ENCODE data around the gene BCAR3. TPM values are rescaled to one million over a fixed set of nuclear protein-coding genes. Genes with fewer than 3 reads are reported as not detected.

Gene BCAR3
- total RNA-seq, 1 donor from 2014 or later: 14.6 TPM

GRCh38 chr1:93605026-93605568 is 76.5 kb downstream of the BCAR3 start:
- H3K36me3 ChIP-seq (ENCODE audit: control insufficient read depth in 3 of 3, insufficient read depth in 3 of 3, low read length in 3 of 3): no peaks in the 10 kb centered on the region
- H3K27ac ChIP-seq (ENCODE audit: low read depth, low read length): peak overlapping the region; percentile 80
- H3K9ac ChIP-seq (ENCODE audit: low read depth in 1 of 3, low read length in 3 of 3): peak overlapping the region in 1 of 3 donors; percentile 25
- H3K4me1 ChIP-seq (ENCODE audit: control insufficient read depth in 3 of 3, insufficient read depth in 3 of 3, low read length in 3 of 3): peaks cover 74 to 80% (median 77%) of the 10 kb centered on the region in 3 donors
- no peaks in the 10 kb centered on the region for H3K27me3 ChIP-seq (ENCODE audit: control insufficient read depth in 3 of 3, insufficient read depth in 3 of 3, low read length in 3 of 3)
- H3K4me3 ChIP-seq (ENCODE audit: low read length in 3 of 3): no peak overlapping the region
- H3K9me3 ChIP-seq (ENCODE audit: control insufficient read depth in 3 of 3, low read length in 3 of 3): no peaks in the 10 kb centered on the region

GRCh38 chr1:93604411-93604810 is 77.2 kb downstream of the BCAR3 start:
- H3K27ac ChIP-seq (ENCODE audit: low read depth, low read length): peak overlapping the region; percentile 80
- H3K4me1 ChIP-seq (ENCODE audit: control insufficient read depth in 3 of 3, insufficient read depth in 3 of 3, low read length in 3 of 3): peaks cover 74 to 80% (median 77%) of the 10 kb centered on the region in 3 donors
- no peak overlapping the region for H3K9ac ChIP-seq (ENCODE audit: low read depth in 1 of 3, low read length in 3 of 3)
- H3K27me3 ChIP-seq (ENCODE audit: control insufficient read depth in 3 of 3, insufficient read depth in 3 of 3, low read length in 3 of 3): no peaks in the 10 kb centered on the region
- H3K4me3 ChIP-seq (ENCODE audit: low read length in 3 of 3): no peak overlapping the region
- no peaks in the 10 kb centered on the region for H3K9me3 ChIP-seq (ENCODE audit: control insufficient read depth in 3 of 3, low read length in 3 of 3)
- H3K36me3 ChIP-seq (ENCODE audit: control insufficient read depth in 3 of 3, insufficient read depth in 3 of 3, low read length in 3 of 3): no peaks in the 10 kb centered on the region

GRCh38 chr1:93603601-93604000 is 78.0 kb downstream of the BCAR3 start:
- Histone ChIP-seq H3K36me3 (ENCODE audit: control insufficient read depth in 3 of 3, insufficient read depth in 3 of 3, low read length in 3 of 3) (no peaks in the 10 kb centered on the region), H3K27ac (ENCODE audit: low read depth, low read length) (peak overlapping the region; percentile 80), H3K9ac (ENCODE audit: low read depth in 1 of 3, low read length in 3 of 3) (peak overlapping the region in 1 of 3 donors; percentile 54), H3K27me3 (ENCODE audit: control insufficient read depth in 3 of 3, insufficient read depth in 3 of 3, low read length in 3 of 3) (no peaks in the 10 kb centered on the region), H3K4me1 (ENCODE audit: control insufficient read depth in 3 of 3, insufficient read depth in 3 of 3, low read length in 3 of 3) (peaks cover 74 to 80% (median 77%) of the 10 kb centered on the region in 3 donors), H3K9me3 (ENCODE audit: control insufficient read depth in 3 of 3, low read length in 3 of 3) (no peaks in the 10 kb centered on the region), H3K4me3 (ENCODE audit: low read length in 3 of 3) (no peak overlapping the region)

- peak overlapping the region in 1 of 3 donors; percentile 54 for H3K9ac ChIP-seq (ENCODE audit: low read depth in 1 of 3, low read length in 3 of 3)
- H3K4me3 ChIP-seq (ENCODE audit: low read length in 3 of 3): no peak overlapping the region
- H3K27me3 ChIP-seq (ENCODE audit: control insufficient read depth in 3 of 3, insufficient read depth in 3 of 3, low read length in 3 of 3): no peaks in the 10 kb centered on the region
- H3K36me3 ChIP-seq (ENCODE audit: control insufficient read depth in 3 of 3, insufficient read depth in 3 of 3, low read length in 3 of 3): no peaks in the 10 kb centered on the region
- H3K9me3 ChIP-seq (ENCODE audit: control insufficient read depth in 3 of 3, low read length in 3 of 3): no peaks in the 10 kb centered on the region
- peaks cover 74 to 80% (median 77%) of the 10 kb centered on the region in 3 donors for H3K4me1 ChIP-seq (ENCODE audit: control insufficient read depth in 3 of 3, insufficient read depth in 3 of 3, low read length in 3 of 3)
- H3K27ac ChIP-seq (ENCODE audit: low read depth, low read length): peak overlapping the region; percentile 1
These were observed 78.5 kb downstream of the BCAR3 start for GRCh38 chr1:93603106-93603505.

GRCh38 chr1:93602101-93602500 is 79.5 kb downstream of the BCAR3 start:
- Histone ChIP-seq H3K4me3 (ENCODE audit: low read length in 3 of 3) (no peak overlapping the region), H3K27ac (ENCODE audit: low read depth, low read length) (no peak overlapping the region), H3K9ac (ENCODE audit: low read depth in 1 of 3, low read length in 3 of 3) (no peak overlapping the region), H3K4me1 (ENCODE audit: control insufficient read depth in 3 of 3, insufficient read depth in 3 of 3, low read length in 3 of 3) (peaks cover 76 to 80% (median 77%) of the 10 kb centered on the region in 3 donors), H3K9me3 (ENCODE audit: control insufficient read depth in 3 of 3, low read length in 3 of 3) (no peaks in the 10 kb centered on the region), H3K27me3 (ENCODE audit: control insufficient read depth in 3 of 3, insufficient read depth in 3 of 3, low read length in 3 of 3) (no peaks in the 10 kb centered on the region), H3K36me3 (ENCODE audit: control insufficient read depth in 3 of 3, insufficient read depth in 3 of 3, low read length in 3 of 3) (no peaks in the 10 kb centered on the region)

- H3K4me3 ChIP-seq (ENCODE audit: low read length in 3 of 3): no peak overlapping the region
- no peaks in the 10 kb centered on the region for H3K9me3 ChIP-seq (ENCODE audit: control insufficient read depth in 3 of 3, low read length in 3 of 3)
- peaks cover 76 to 80% (median 77%) of the 10 kb centered on the region in 3 donors for H3K4me1 ChIP-seq (ENCODE audit: control insufficient read depth in 3 of 3, insufficient read depth in 3 of 3, low read length in 3 of 3)
- H3K9ac ChIP-seq (ENCODE audit: low read depth in 1 of 3, low read length in 3 of 3): no peak overlapping the region
- H3K36me3 ChIP-seq (ENCODE audit: control insufficient read depth in 3 of 3, insufficient read depth in 3 of 3, low read length in 3 of 3): no peaks in the 10 kb centered on the region
- no peaks in the 10 kb centered on the region for H3K27me3 ChIP-seq (ENCODE audit: control insufficient read depth in 3 of 3, insufficient read depth in 3 of 3, low read length in 3 of 3)
- H3K27ac ChIP-seq (ENCODE audit: low read depth, low read length): peak overlapping the region; percentile 4
These were observed 80.0 kb downstream of the BCAR3 start for GRCh38 chr1:93601686-93602085.

- no peaks in the 10 kb centered on the region for H3K36me3 ChIP-seq (ENCODE audit: control insufficient read depth in 3 of 3, insufficient read depth in 3 of 3, low read length in 3 of 3)
- peak overlapping the region; percentile 68 for H3K27ac ChIP-seq (ENCODE audit: low read depth, low read length)
- H3K9me3 ChIP-seq (ENCODE audit: control insufficient read depth in 3 of 3, low read length in 3 of 3): no peaks in the 10 kb centered on the region
- H3K4me1 ChIP-seq (ENCODE audit: control insufficient read depth in 3 of 3, insufficient read depth in 3 of 3, low read length in 3 of 3): peaks cover 76 to 81% (median 80%) of the 10 kb centered on the region in 3 donors
- H3K9ac ChIP-seq (ENCODE audit: low read depth in 1 of 3, low read length in 3 of 3): peak overlapping the region in 1 of 3 donors; percentile 26
- H3K4me3 ChIP-seq (ENCODE audit: low read length in 3 of 3): peak overlapping the region in 1 of 3 donors; percentile 1
- H3K27me3 ChIP-seq (ENCODE audit: control insufficient read depth in 3 of 3, insufficient read depth in 3 of 3, low read length in 3 of 3): no peaks in the 10 kb centered on the region
These were observed 81.0 kb downstream of the BCAR3 start for GRCh38 chr1:93600663-93601062.

- peak overlapping the region; percentile 68 for H3K27ac ChIP-seq (ENCODE audit: low read depth, low read length)
- H3K27me3 ChIP-seq (ENCODE audit: control insufficient read depth in 3 of 3, insufficient read depth in 3 of 3, low read length in 3 of 3): no peaks in the 10 kb centered on the region
- H3K9me3 ChIP-seq (ENCODE audit: control insufficient read depth in 3 of 3, low read length in 3 of 3): no peaks in the 10 kb centered on the region
- peaks cover 74 to 84% (median 80%) of the 10 kb centered on the region in 3 donors for H3K4me1 ChIP-seq (ENCODE audit: control insufficient read depth in 3 of 3, insufficient read depth in 3 of 3, low read length in 3 of 3)
- no peaks in the 10 kb centered on the region for H3K36me3 ChIP-seq (ENCODE audit: control insufficient read depth in 3 of 3, insufficient read depth in 3 of 3, low read length in 3 of 3)
- H3K4me3 ChIP-seq (ENCODE audit: low read length in 3 of 3): no peak overlapping the region
- peak overlapping the region in 1 of 3 donors; percentile 47 for H3K9ac ChIP-seq (ENCODE audit: low read depth in 1 of 3, low read length in 3 of 3)
These were observed 82.2 kb downstream of the BCAR3 start for GRCh38 chr1:93599479-93599878.

GRCh38 chr1:93598861-93599439 is 82.7 kb downstream of the BCAR3 start:
- no peaks in the 10 kb centered on the region for H3K36me3 ChIP-seq (ENCODE audit: control insufficient read depth in 3 of 3, insufficient read depth in 3 of 3, low read length in 3 of 3)
- H3K4me3 ChIP-seq (ENCODE audit: low read length in 3 of 3): no peak overlapping the region
- peak overlapping the region in 1 of 3 donors; percentile 70 for H3K9ac ChIP-seq (ENCODE audit: low read depth in 1 of 3, low read length in 3 of 3)
- no peaks in the 10 kb centered on the region for H3K9me3 ChIP-seq (ENCODE audit: control insufficient read depth in 3 of 3, low read length in 3 of 3)
- H3K4me1 ChIP-seq (ENCODE audit: control insufficient read depth in 3 of 3, insufficient read depth in 3 of 3, low read length in 3 of 3): peaks cover 77 to 89% (median 82%) of the 10 kb centered on the region in 3 donors
- H3K27me3 ChIP-seq (ENCODE audit: control insufficient read depth in 3 of 3, insufficient read depth in 3 of 3, low read length in 3 of 3): no peaks in the 10 kb centered on the region
- peak overlapping the region; percentile 68 for H3K27ac ChIP-seq (ENCODE audit: low read depth, low read length)

GRCh38 chr1:93598396-93598795 is 83.2 kb downstream of the BCAR3 start:
- Histone ChIP-seq H3K27me3 (ENCODE audit: control insufficient read depth in 3 of 3, insufficient read depth in 3 of 3, low read length in 3 of 3) (no peaks in the 10 kb centered on the region), H3K4me3 (ENCODE audit: low read length in 3 of 3) (no peak overlapping the region), H3K36me3 (ENCODE audit: control insufficient read depth in 3 of 3, insufficient read depth in 3 of 3, low read length in 3 of 3) (peaks cover 0 to 3% (median 0%) of the 10 kb centered on the region in 3 donors), H3K4me1 (ENCODE audit: control insufficient read depth in 3 of 3, insufficient read depth in 3 of 3, low read length in 3 of 3) (peaks cover 78 to 89% (median 83%) of the 10 kb centered on the region in 3 donors), H3K9ac (ENCODE audit: low read depth in 1 of 3, low read length in 3 of 3) (peak overlapping the region in 1 of 3 donors; percentile 70), H3K27ac (ENCODE audit: low read depth, low read length) (peak overlapping the region; percentile 68), H3K9me3 (ENCODE audit: control insufficient read depth in 3 of 3, low read length in 3 of 3) (no peaks in the 10 kb centered on the region)

All from skeletal muscle tissue (tissue), 4 donors.